ENCODE data around the gene NSD1. TPM values are rescaled to one million over a fixed set of nuclear protein-coding genes. Genes with fewer than 3 reads are reported as not detected.
"Not testable (repeated sequence)": the region's sequence is repeated elsewhere in the genome, so short reads cannot be mapped to it uniquely, and the experiment has no call there.

The NSD1 gene
- total RNA-seq, 1 donor from 2014 or later = 56.9 TPM

DNA sequence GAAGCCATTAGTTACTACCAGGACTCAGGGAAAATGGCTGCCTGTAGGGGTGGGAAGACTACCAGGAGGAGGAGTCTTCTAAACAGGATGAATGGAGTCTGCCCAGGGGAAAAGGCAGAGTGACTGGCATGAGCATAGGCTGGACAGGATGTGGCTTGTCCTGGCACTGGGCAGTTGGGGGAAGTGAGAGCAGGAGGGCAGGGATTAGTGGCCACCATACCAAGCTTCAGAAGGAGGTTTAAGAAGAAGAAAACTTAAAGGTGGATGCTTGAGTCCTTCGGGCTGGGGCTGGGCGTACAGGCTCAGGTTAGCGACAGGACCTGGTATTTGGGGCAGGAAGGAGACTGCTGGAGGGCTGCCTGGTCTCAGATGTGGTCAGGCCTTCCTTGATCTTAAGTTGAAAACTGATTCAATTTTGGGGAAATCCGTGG, 5.0 kb upstream of the NSD1 start:
- DNase-seq = no peak

DNA sequence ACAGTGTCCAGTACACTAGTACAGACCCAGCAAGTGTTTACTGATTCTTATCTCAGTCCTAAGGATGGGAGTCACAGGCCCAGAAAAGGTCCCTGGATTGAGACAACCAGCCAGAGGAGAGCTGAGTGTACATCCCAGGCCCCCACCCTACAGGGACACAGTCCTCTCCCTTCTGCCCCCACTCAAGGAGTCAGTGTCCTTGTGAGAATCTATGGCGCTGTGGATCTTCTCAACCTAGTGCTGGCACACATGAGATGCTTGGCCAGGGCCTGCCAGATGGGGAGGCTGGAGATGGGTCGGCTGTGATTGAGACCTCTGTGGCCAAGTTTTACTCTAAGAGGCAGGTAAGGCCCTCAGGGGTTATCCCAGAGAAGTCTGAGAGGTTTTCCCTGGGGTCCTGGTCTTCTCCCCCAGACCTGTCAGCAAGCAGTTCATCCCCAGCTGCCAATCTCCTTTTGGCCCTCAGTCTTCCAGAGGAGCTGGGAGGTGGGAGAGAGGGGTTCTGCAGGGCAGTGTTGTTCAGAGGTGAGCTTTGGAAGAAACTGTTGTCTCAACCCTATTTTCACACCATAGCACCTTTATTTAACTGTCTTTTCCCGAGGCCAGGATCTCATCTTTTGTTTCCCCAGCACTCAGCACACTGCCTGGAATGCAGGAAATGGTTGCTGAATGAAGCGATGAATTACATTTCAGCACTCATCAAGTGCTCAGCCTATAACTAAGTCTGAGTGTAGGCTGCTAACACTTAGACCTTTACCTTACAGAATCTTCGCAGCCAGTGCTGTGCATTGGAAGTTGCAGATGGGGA, 3.2 kb upstream of the NSD1 start:
- DNase-seq = no peak

DNA sequence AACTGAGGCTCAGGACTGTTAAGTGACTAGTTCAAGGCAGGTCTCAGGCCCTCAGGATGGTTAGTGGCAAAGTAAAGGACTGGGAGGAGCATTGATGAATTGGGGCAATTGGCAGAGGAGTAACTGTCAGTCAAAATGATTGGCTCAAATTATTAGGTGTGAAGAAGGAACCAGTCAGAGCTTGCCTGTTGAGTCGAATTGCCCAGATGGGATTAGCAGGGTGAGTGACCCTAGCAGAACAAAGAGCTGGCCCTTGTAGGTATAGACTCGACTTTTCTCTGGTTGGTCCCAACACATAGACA, 2.6 kb upstream of the NSD1 start:
- no peak for DNase-seq

DNA sequence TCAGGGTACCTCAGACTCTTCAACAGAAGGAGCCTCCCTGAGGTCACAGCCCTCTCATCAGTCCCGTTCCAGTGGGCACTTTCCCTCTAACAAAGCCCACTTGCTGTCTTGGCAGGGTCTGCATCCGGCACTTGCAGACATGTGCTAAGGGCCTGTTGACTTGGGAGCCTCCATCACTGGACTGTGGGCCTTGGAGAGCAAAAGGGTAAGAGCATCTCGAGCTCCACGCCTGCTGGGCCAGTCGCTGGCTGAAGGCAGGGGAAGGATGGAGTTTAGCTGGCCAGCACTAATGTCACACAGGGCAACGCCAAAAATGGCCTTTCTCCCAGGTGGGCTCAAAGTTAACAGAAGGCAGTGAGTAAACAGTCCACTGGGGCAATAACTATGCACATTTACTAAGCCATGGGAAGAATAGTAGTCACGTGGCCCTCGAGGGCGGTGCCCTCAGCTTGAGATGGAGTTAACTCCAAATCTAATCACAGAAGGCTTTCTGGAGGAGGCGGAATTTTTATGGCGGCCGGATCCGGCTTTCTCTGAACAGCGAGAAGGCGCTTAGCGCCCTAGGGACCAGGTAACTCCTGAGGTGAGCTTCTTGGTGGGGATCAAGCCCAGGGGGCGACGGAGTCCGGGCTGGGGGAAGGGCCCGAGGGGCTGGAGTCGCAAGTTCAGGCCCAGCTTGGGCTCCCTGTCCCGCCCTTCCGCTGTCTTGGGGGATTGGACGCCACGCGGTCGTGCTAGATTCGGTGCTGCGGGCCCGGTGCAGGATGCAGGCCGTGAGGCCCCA, 2.0 kb upstream of the NSD1 start:
- no peak for DNase-seq

DNA sequence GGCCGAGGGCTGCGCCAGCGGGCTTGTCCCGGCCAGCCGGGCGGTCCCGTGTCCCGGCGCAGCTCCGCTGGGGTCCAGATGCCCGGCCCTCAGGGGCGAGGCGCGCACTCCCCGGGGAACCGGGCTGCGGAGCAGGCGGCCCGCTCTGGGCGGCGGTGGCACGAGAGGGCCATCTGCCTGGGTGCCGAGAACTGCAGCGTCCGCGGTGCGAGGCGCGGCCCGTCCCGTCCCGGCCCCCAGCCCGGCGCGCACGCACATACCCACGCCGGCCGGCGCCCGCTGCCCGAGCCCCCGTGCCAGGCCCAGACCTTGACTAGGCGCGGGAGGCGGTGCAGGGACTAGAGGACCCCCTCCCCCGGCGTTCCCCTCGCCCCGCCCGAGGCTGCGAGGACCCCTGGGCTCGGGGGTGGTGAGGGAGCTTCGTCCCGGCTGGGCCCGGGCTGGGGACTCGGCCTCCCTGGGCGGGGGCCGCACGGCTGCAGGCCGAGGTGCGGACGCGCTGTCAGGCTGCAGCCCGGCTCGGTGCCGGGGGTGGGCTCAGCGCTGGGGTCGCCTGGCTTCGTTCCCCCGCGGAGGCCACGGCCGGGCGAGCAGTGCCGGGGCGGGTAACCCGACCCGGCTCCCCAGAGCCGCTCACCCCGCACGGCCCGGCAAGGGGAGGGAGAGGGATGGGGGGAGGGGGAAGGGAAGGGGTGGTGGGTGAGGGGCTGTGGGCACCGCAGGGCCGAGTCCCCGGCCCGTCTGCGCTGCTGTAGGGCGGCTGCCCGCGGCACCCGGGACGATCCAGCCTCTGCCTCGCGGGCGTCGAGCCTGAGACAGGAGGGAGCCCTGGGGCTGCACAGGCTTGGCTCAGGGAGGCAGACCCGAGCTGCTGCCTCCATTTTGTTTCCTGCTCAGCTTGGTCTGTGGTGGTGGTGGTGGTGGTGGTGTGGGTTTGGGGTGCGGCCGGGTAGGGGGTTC, 1.2 kb upstream of the NSD1 start:
- DNase-seq = no peak

DNA sequence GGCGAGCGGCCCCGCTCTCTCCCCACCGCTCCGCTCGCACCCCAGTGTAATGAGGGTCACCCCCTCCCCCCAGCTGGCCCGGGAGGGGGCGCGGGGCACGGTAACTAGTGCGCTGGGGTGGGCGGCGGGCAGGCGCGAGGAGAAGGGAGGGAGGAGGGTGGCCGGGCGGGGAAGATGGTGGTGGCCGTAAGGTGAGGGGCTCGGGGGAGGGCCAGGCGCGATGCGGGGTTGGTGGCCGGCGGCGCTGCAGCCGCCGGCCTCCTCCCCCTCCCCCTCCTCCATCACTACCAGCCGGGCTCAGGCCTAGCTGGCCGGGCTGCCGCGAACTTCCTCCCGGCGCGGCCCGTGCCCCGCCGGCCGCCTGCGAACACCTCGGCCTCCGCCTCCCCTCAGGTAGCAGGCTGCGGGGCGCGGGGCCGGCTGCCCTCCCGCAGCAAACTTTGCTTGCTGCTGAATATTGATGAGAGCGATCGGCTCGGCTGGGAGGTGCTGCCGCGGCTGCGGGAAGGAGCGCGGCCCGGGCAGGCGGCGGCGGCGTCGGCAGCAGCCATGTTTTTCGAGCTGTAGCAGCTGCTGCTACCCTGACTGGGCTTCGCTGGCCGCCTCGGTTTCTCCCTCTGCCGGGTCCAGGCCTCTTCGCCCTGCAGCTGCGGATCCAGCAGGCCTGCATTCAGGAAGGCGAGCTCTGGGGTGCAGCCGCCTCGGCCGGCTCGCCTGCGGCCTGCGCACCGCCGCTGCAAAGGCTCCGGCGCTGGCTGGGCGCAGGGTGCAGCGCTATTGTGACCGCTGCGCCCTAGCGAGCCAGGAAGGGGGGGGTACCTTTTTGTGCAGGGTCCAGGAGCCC, 502 bp downstream of the NSD1 start:
- DNase-seq = no peak

DNA sequence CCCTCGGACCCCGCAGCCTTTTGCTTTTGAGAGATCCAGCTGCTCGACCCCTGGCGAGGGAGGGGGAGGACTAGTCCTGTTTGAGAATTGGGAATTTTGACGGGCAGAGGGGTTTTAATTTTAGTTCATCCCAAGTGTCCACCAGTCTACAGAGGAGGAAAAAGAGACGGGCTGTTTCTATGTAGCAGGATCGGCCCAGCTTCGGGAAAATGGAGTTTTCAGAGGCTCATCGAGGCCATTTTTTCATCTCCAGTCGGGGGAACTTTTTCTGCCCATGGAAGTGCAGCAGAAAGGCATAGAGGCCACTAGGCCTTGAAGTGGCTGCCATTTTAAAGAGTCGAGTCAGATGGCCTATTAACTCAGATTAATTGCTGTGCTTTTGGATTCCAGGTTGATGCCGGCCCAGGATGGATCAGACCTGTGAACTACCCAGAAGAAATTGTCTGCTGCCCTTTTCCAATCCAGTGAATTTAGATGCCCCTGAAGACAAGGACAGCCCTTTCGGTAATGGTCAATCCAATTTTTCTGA, 1.2 kb downstream of the NSD1 start:
- no peak for DNase-seq

DNA sequence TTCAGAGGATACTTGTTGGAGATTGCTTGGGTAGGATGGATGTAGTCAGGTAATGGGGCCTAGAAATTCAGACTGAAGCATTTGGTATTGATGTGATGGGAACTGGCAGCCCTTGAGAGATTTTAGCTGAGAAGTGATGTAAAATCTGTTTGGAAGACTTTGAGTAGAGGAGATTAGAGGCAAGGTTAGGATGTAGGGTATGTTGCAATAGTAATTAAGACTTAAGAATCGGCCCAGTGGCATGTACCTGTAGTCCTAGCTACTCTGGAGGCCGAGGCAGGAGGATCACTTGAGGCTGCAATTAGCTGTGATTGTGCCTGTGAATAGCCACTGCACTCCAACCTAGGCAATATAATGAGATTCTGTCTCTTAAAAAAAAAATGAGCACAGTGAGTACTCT, 6.7 kb downstream of the NSD1 start:
- no peak for DNase-seq

DNA sequence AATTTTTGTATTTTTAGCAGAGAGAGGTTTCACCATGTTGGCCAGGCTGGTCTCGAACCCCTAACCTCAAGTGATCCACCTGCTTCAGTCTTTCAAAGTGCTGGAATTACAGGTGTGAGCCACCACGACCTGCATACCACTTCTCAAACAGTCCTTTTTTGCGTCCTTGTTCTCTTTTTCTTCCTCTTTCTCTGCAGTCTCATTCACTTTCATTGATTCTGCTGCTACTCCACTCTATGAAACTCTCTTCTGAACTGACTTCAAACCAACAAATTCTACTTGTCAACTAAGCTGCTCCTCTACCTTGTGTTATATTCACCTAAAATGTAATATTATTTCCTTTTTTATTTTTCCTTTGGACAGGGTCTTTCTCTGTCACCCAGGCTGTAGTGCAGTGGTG, 7.9 kb downstream of the NSD1 start:
- DNase-seq = no peak

DNA sequence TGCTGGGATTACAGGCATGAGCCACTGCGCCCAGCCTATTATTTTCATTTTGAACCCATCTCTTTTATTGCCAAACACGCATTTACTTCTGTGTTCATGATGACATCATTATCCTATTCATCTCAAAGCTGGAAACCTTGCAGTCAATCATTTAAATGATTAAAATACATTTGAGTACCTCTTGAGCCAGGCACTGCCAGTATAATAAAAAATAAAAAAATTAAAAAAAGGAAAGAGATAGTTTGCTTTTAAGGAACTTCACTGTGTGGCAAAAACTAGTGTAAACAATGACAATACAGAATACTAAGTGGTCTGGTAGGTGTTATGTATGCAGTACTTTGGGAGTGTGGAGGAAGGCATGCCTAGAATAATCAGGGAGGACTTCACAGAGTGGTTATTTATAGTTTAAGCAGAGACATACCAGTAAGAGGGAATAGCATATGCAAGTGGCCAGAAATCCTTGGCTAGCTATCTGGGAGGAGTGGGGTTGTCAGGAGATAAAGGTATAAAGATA, 8.6 kb downstream of the NSD1 start:
- DNase-seq = no peak

DNA sequence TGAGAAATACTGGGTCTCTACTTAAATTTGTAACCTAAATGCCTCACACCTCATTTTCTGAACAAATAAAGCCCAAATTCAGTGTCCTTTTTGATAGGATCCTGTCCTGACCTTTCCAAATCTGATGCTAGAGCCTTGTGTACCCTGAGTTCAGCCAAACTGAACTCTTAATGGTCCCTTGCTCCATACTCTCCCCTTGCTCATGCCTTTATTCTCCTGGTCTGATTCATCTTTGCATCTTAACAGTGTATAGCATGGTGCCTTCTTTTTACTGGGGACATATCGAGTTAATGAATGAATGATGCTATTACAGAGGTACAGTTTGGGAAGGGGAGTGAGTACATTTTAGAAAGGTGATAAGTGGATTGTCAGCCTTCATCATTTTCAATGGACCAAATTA, 9.2 kb downstream of the NSD1 start:
- DNase-seq = no peak

DNA sequence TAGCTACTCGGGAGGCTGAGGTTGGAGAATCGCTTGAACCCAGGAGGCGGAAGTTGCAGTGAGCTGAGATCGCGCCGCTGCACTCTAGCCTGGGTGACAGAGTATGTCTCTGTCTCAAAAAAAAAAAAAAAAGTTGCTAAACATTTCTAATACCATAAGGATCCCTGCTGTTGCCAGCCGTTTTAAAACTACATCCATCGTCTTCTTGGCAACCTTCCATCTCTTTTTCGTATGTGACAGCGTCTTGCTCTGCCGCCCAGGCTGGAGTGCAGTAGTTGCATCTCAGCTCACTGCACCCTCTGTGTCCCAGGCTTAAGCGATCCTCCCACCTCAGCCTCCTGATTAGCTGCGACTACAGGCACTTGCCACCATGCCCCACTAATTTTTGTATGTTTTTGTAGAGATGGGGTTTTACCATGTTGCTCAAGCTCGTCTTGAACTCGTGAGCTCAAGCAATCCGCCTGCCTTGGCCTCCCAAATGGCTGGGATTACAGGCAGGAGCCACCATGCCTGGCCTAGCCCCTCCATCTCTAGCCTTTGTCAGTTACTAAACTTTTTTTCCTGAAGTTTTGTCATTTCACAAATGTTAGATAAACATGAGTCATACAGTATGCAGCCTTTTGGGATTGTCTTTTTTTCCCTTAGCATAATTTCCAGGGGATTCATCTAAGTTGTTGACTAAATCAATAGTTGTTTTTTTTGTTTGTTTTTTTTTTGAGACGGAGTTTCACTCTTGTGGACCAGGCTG, 13.5 kb downstream of the NSD1 start:
- DNase-seq = peak; percentile 11

DNA sequence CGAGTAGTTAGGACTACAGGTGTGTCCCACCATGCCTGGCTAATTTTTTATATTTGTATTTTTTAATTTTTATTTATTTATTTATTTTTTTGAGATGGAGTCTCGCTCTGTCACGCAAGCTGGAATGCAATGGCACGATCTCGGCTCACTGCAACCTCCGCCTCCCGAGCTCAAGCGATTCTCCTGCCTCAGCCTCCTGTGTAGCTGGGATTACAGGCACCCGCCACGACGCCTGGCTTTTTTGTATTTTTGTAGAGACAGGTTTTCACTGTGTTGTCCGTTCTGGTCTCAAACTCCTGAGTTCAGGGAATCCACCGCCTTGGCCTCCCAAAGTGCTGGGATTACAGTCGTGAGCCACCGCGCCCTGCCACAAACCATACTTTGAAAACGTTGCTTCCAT, 16.5 kb downstream of the NSD1 start:
- DNase-seq = not testable (repeated sequence)

DNA sequence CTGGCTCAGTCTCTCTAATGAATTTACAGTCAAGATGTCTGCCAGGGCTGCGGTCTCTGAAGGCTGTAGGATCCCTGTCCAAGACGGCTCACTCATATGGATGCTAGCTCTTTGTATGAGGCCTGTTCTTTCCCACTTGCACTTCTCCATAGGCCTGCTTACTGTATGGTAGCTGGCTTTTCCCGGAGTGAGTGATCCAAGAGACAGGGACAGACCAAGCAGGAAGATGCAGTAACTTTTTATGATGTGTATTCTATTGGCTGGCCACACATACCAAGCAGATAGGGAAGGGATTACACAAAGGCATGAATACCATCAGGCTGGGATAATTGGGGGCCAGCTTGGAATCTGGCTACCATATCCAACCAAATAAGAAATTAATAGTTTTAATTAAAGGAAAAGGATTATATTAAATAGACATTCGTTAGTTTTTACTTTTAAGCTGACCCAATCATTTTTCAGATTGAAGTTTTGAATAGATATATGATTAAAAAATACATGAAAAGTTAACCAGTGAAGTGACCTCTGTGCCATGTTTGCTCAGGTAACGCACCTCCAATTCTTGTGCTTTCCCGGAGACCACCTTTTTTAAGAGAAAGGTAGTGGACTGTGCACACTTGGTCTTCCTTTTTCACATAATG, 20.6 kb downstream of the NSD1 start:
- DNase-seq = no peak

DNA sequence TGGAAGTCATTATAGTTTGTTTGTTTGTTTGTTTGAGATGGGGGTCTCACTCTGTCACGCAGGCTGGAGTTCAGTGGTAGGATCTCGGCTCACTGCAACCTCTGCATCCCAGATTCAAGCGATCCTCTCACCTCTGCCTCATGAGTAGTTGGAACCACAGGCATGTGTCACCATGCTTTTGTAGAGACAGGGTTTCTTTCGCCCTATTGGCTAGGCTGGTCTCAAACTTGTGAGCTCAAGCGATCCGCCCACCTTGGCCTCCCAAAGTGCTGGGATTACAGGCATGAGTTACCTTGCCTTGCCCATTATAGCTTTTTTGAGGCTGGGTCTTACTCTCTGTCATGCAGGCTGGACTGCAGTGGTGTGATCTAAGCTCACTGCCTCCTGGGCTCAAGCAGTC, 28.8 kb downstream of the NSD1 start:
- no peak for DNase-seq

DNA sequence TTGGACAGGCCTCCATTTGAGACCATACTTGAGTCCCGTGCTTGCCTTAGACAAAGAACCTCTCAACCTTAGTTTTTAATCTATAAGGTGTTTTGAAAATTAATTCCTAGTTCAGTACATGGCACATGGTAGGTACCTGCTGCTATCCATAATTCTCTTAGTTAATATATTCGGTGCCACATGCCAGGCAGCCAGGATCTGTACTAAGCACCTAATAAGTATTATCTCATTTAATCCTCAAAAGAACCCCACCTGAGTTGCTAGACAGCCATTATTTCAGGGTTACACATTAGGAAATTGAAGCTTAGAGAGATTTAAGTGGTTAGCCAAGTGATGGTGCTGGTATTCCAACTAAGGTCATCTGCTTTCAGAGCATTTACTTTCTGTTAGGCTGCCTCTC, 29.9 kb downstream of the NSD1 start:
- DNase-seq = no peak

DNA sequence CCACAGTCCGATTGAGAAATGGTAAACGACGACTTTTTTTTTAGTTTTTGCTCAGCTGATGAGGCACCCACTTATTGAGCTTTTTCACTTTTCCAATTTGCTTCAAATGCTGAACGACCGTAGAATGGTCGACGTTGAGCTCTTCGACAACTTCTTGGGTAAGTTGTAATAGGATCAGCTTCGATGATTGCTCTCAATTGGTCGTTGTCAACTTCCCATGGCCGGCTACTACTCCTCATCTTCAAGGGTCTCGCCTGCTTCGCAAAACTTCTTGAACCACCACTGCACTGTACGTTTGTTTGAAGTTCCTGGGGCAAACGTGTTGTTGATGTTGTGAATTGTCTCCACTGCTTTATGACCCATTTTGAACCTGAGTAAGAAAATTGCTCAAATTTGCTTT, 35.7 kb downstream of the NSD1 start:
- DNase-seq = no peak

DNA sequence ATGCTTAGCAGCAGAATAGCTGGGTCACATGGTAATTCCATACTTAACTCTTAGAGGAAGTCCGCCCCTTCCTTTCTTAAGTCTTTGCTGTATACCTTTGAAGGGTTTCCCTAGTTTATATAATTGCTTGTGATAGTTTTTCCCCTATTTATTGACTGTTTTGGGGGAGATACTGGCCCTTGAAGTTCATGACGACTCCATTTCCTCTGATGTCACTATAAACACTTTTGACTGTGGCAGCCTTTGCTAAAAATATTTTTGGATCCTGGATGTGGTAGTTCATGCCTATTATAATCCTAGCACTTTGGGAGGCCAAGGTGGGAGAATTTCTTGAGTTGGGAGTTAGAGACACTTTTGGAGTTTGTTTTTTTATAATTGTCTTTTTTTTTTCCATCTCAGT, 38.4 kb downstream of the NSD1 start:
- DNase-seq = no peak

DNA sequence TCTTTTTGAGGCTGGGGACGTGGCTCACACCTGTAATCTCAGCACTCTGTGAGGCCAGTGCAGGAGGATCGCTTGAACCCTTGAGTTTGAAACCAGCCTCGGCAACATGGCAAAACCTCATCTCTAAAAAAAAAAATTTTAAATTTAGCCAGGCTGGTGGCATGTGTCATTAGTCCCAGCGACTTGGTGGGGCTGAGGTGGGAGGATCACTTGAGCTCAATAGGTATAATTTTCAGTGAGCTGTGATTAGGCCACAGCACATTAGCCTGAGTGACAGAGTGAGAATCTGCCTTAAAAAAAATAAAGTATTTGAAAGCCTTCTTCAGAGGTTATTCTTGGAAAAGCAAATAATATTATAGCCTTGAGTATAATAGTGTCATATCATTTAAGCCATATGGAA, 41.8 kb downstream of the NSD1 start:
- no peak for DNase-seq

DNA sequence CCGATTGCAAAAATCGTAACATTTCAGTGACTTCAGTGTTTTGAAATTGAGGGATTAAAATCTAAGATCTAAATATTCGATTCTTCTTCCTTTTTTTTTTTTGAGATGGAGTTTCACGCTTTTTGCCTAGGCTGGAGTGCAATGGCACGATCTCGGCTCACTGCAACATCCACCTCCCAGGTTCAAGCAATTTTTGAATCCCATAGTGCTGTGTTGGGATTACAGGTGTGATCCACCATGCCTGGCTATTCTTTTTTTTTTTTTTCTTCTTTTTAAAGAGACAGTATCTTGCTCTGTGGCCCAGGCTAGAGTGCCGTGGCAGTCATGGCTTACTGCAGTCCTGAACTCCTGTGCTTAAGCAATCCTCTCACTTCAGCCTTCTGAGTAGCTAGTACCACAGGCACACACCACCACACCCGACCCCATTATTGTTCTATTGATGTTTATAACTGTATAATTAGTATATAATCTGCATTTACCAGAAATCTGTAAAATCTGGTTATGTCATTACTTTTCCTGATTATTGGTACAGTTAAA, 42.7 kb downstream of the NSD1 start:
- DNase-seq = no peak
